HG03575 (cell line): ENCODE results near the gene CDKAL1.
"Not testable (repeated sequence)": the region's sequence is repeated elsewhere in the genome, so short reads cannot be mapped to it uniquely, and the experiment has no call there.

Experiments
- ATAC-seq: cut with Tn5 transposase; IDR thresholded peaks from one replicate; pipeline ENCODE4 v1.9.1; 2021; ENCODE audit not compliant: unreplicated experiment, insufficient number of reproducible peaks, low FRiP score; ENCODE audit errors: extremely low read depth

The CDKAL1 gene

GRCh38 chr6:21173031-21173430 is 638.8 kb downstream of the CDKAL1 start:
- ATAC-seq = no peak

- ATAC-seq = no peak
These were observed 639.4 kb downstream of the CDKAL1 start for GRCh38 chr6:21173678-21174077.

GRCh38 chr6:21176197-21176596 is 641.9 kb downstream of the CDKAL1 start:
- no peak for ATAC-seq

GRCh38 chr6:21180155-21180554 is 645.9 kb downstream of the CDKAL1 start:
- ATAC-seq = no peak

GRCh38 chr6:21180800-21181337 is 646.6 kb downstream of the CDKAL1 start:
- ATAC-seq = no peak

- peak; percentile 45 for ATAC-seq
These were observed 647.6 kb downstream of the CDKAL1 start for GRCh38 chr6:21181866-21182265.

- ATAC-seq = no peak
These were observed 648.3 kb downstream of the CDKAL1 start for GRCh38 chr6:21182589-21182988.

- no peak for ATAC-seq
These were observed 651.7 kb downstream of the CDKAL1 start for GRCh38 chr6:21185861-21186478.

GRCh38 chr6:21186479-21187055 is 652.3 kb downstream of the CDKAL1 start:
- ATAC-seq = no peak

GRCh38 chr6:21187485-21187884 is 653.2 kb downstream of the CDKAL1 start:
- ATAC-seq = no peak

GRCh38 chr6:21188505-21189223 is 654.4 kb downstream of the CDKAL1 start:
- no peak for ATAC-seq

- no peak for ATAC-seq
These were observed 655.5 kb downstream of the CDKAL1 start for GRCh38 chr6:21189759-21190158.

GRCh38 chr6:21190701-21191100 is 656.4 kb downstream of the CDKAL1 start:
- ATAC-seq = no peak

- ATAC-seq = no peak
These were observed 659.7 kb downstream of the CDKAL1 start for GRCh38 chr6:21193790-21194475.

GRCh38 chr6:21195301-21195700 is 661.0 kb downstream of the CDKAL1 start:
- ATAC-seq = not testable (repeated sequence)

GRCh38 chr6:21198032-21198640 is 663.9 kb downstream of the CDKAL1 start:
- ATAC-seq = no peak

- no peak for ATAC-seq
These were observed 665.0 kb downstream of the CDKAL1 start for GRCh38 chr6:21199262-21199661.

- ATAC-seq = no peak
These were observed 666.0 kb downstream of the CDKAL1 start for GRCh38 chr6:21200134-21200870.

GRCh38 chr6:21201187-21201586 is 666.9 kb downstream of the CDKAL1 start:
- ATAC-seq = no peak
